Stimulated activated CD8-positive, alpha-beta memory T cell treated with anti-CD3 and anti-CD28 coated beads, Interleukin-7, amount 100 ng/mL, for 1 hour (primary cell): Measurements from ENCODE around the gene PCDHA13.
"Not testable (repeated sequence)": the region's sequence is repeated elsewhere in the genome, so short reads cannot be mapped to it uniquely, and the experiment has no call there.

ENCODE experiments used
- DNase-seq, 2 donors: peaks; one replicate each; pipeline ENCODE4 v3.0.0-alpha.2; 2020; ENCODE audit warnings: low read depth in 2 of 2

PCDHA13 gene, protein sequence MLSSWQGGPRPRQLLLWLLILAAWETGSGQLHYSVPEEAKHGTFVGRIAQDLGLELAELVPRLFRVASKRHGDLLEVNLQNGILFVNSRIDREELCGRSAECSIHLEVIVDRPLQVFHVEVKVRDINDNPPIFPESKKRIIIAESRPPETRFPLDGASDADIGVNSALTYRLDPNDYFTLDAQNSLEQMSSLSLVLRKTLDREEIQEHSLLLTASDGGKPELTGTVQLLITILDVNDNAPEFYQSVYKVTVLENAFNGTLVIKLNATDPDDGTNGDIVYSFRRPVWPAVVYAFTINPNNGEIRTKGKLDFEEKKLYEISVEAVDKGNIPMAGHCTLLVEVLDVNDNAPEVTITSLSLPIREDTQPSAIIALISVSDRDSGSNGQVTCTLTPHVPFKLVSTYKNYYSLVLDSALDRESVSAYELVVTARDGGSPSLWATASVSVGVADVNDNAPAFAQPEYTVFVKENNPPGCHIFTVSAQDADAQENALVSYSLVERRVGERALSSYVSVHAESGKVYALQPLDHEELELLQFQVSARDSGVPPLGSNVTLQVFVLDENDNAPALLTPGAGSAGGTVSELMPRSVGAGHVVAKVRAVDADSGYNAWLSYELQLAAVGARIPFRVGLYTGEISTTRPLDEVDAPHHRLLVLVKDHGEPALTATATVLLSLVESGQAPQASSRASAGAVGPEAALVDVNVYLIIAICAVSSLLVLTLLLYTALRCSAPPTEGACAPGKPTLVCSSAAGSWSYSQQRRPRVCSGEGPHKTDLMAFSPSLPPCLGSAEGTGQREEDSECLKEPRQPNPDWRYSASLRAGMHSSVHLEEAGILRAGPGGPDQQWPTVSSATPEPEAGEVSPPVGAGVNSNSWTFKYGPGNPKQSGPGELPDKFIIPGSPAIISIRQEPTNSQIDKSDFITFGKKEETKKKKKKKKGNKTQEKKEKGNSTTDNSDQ

DNA sequence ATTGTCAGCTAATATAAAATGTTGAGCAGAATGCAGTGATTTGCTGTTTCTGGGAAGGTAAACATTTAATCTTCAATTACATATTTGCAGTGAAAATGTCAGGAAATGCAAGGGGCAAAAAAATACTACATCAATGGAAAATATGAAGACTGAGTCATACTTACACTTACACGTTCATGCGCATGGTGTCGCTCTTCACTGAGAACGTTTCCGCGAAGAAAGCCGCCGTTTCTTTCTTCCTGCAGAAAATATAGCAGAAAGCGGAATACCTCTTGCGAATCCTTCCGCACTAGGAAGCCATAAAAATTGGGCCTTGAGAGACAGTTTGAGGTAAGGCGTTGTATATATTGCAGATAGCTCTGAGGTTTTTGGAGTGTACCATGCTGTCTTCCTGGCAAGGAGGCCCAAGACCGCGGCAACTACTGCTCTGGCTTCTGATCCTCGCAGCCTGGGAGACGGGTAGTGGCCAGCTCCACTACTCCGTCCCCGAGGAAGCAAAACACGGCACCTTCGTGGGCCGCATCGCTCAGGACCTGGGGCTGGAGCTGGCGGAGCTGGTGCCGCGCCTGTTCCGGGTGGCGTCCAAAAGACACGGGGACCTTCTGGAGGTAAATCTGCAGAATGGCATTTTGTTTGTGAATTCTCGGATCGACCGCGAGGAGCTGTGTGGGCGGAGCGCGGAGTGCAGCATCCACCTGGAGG lies at the start of gene PCDHA13:
Gene PCDHA13, plus strand, starts transcription at position 236 of the 702 bp plus-strand sequence. Its CDS starts 145 bp downstream, at position 381.
- DNase-seq = no peak

DNA sequence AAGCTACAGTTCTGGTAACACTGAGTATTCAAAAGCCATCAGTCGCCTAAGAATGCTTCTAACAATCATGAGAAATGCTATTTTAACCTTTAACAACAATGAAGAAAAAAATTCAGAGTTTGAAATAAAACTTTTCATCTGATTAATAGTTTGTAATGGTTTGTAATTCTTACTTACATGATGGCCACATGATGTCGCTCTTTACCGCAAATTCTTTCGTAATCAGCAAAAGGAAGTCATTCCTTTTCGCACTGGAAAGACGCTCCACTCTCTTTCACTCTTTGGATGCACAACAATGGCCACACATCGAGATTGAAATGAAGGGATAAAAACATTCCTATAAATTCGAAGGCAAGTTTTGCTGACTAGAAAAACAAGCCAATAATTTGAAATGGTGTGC lies 47.9 kb upstream of the PCDHA13 start, which contains the start of gene PCDHA7:
Gene PCDHA7, plus strand, starts transcription at position 277 of the 400 bp plus-strand sequence. Its CDS starts 115 bp downstream, at position 392.
- DNase-seq = no peak

DNA sequence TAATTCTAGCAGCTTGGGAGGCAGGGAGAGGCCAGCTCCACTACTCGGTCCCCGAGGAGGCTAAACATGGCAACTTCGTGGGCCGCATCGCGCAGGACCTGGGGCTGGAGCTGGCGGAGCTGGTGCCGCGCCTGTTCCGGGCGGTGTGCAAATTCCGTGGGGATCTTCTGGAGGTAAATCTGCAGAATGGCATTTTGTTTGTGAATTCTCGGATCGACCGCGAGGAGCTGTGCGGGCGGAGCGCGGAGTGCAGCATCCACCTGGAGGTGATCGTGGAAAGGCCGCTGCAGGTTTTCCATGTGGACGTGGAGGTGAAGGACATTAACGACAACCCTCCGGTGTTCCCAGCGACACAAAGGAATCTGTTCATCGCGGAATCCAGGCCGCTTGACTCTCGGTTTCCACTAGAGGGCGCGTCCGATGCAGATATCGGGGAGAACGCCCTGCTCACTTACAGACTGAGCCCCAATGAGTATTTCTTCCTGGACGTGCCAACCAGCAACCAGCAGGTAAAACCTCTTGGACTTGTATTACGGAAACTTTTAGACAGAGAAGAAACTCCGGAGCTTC lies 47.4 kb upstream of the PCDHA13 start:
- DNase-seq = not testable (repeated sequence)

DNA sequence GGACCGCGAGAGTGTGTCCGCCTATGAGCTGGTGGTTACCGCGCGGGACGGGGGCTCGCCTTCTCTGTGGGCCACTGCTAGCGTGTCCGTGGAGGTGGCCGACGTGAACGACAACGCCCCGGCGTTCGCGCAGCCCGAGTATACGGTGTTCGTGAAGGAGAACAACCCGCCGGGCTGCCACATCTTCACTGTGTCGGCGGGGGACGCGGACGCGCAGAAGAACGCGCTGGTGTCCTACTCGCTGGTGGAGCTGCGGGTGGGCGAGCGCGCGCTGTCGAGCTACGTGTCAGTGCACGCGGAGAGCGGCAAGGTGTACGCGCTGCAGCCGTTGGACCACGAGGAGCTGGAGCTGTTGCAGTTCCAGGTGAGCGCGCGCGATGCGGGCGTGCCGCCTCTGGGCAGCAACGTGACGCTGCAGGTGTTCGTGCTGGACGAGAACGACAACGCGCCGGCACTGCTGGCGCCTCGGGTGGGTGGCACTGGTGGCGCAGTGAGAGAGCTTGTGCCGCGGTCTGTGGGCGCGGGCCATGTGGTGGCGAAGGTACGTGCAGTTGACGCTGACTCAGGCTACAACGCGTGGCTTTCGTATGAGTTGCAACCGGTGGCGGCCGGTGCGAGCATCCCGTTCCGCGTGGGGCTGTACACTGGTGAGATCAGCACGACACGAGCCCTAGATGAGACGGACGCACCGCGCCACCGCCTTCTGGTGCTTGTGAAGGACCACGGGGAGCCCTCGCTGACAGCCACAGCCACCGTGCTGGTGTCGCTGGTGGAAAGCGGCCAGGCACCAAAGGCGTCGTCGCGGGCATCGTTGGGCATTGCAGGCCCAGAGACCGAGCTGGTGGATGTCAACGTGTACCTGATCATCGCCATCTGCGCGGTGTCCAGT lies 46.1 kb upstream of the PCDHA13 start:
- DNase-seq = no peak

DNA sequence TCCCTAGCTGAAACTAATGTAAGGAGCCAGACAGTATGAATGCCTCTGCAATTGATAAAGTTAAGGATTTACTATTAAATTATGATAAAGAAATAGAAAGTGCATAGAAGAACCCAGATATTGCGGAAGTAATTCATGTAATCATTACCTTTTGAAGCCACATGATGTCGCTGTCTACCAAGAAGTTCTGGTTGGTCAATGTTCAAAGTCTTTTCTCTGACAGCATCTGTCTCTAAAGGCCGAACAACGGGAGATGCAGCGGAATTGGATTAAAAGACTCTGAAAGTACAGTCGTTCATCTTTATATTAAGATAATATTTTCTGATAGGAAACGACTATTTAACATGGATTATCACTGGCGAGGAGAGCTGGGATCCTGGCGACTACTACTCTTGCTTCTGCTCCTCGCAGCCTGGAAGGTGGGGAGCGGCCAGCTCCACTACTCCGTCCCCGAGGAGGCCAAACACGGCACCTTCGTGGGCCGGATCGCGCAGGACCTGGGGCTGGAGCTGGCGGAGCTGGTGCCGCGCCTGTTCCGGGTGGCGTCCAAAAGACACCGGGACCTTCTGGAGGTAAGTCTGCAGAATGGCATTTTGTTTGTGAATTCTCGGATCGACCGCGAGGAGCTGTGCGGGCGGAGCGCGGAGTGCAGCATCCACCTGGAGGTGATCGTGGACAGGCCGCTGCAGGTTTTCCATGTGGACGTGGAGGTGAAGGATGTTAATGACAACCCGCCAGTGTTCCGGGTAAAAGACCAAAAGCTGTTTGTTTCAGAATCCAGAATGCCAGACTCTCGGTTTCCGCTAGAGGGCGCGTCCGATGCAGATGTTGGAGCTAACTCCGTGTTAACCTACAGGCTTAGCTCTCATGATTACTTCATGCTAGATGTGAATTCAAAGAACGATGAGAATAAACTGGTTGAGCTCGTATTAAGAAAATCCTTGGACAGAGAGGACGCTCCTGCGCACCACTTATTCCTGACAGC lies 40.7 kb upstream of the PCDHA13 start, which contains the start of gene PCDHA8:
Gene PCDHA8, plus strand, starts transcription at position 210 of the 985 bp plus-strand sequence. Its CDS starts 135 bp downstream, at position 345.
- no peak for DNase-seq

DNA sequence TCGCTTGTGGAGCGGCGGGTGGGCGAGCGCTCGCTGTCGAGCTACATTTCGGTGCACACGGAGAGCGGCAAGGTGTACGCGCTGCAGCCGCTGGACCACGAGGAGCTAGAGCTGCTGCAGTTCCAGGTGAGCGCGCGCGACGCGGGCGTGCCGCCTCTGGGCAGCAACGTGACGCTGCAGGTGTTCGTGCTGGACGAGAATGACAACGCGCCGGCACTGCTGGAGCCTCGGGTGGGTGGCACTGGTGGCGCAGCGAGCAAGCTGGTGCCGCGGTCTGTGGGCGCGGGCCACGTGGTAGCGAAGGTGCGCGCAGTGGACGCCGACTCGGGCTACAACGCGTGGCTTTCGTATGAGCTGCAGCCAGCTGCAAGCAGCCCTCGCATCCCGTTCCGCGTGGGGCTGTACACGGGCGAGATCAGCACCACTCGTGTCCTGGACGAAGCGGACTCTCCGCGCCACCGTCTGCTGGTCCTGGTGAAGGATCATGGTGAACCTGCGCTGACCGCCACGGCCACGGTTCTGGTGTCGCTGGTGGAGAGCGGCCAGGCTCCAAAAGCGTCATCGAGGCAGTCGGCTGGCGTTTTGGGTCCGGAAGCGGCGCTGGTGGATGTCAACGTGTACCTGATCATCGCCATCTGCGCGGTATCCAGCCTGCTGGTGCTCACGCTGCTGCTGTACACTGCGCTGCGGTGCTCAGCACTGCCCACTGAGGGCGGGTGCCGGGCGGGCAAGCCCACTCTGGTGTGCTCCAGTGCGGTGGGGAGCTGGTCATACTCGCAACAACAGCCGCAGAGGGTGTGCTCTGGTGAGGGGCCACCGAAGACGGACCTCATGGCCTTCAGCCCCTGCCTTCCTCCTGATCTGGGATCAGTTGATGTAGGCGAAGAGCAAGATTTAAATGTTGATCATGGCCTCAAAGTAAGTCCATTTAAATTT lies 38.9 kb upstream of the PCDHA13 start:
- DNase-seq = no peak

DNA sequence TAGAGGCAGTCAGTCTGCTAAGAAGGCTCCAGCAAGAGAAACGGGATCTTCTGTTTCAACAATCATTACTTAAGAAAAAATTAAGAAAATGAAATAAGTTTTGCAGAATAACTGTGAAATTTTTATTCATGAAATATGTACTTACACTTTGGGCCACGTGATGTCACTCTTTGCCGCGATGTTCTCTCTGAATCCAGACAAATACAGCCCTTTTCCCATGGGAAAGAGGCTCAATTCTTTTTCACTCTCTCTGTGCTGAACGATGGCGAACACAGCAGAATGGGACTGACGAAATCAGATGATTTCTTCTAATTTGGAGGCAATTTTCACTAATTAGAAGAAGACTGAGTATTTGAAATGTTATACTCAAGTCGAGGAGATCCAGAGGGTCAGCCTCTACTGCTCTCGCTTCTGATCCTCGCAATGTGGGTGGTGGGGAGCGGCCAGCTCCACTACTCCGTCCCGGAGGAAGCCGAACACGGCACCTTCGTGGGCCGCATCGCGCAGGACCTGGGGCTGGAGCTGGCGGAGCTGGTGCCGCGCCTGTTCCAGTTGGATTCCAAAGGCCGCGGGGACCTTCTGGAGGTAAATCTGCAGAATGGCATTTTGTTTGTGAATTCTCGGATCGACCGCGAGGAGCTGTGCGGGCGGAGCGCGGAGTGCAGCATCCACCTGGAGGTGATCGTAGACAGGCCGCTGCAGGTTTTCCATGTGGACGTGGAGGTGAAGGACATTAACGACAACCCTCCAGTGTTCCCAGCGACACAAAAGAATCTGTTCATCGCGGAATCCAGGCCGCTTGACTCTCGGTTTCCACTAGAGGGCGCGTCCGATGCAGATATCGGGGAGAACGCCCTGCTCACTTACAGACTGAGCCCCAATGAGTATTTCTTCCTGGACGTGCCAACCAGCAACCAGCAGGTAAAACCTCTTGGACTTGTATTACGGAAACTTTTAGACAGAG lies 33.5 kb upstream of the PCDHA13 start, which contains the start of gene PCDHA9:
Gene PCDHA9, plus strand, starts transcription at position 244 of the 964 bp plus-strand sequence. Its CDS starts 114 bp downstream, at position 358.
- not testable (repeated sequence) for DNase-seq

DNA sequence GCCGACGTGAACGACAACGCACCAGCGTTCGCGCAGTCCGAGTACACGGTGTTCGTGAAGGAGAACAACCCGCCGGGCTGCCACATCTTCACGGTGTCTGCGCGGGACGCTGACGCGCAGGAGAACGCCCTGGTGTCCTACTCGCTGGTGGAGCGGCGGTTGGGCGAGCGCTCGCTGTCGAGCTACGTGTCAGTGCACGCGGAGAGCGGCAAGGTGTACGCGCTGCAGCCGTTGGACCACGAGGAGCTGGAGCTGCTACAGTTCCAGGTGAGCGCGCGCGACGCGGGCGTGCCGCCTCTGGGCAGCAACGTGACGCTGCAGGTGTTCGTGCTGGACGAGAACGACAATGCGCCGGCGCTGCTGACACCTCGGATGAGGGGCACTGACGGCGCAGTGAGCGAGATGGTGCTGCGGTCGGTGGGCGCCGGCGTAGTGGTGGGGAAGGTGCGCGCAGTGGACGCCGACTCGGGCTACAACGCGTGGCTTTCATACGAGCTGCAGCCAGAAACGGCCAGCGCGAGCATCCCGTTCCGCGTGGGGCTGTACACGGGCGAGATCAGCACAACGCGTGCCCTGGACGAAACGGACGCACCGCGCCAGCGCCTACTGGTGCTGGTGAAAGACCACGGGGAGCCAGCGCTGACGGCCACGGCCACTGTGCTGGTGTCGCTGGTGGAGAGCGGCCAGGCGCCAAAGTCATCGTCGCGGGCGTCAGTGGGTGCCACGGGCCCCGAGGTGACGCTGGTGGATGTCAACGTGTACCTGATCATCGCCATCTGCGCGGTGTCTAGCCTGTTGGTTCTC lies 31.9 kb upstream of the PCDHA13 start:
- not testable (repeated sequence) for DNase-seq

DNA sequence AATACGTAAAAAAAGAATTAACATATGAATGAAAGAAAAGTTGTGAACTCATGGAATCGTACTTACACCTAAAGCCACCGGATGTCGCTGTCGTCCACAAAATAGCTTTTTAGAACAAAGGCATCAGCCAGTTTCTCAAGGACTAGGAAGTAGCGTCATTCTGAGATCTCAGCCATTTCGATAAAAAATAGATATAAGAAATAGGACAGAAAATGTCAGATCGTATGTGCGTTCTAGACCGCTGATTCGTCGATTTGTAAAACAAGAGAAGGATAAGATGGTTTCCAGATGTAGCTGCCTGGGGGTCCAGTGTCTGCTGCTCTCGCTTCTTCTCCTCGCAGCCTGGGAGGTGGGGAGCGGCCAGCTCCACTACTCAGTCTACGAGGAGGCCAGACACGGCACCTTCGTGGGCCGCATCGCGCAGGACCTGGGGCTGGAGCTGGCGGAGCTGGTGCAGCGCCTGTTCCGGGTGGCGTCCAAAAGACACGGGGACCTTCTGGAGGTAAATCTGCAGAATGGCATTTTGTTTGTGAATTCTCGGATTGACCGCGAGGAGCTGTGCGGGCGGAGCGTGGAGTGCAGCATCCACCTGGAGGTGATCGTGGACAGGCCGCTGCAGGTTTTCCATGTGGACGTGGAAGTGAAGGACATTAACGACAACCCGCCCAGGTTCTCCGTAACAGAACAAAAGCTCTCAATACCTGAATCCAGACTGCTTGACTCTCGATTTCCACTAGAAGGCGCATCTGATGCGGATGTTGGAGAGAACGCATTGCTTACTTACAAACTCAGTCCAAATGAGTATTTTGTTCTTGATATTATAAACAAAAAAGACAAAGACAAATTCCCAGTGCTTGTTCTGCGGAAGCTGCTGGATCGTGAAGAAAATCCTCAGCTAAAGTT lies 25.9 kb upstream of the PCDHA13 start, which contains the start of gene PCDHA10:
Gene PCDHA10, plus strand, starts transcription at position 126 of the 903 bp plus-strand sequence. Its CDS starts 152 bp downstream, at position 278.
- no peak for DNase-seq

DNA sequence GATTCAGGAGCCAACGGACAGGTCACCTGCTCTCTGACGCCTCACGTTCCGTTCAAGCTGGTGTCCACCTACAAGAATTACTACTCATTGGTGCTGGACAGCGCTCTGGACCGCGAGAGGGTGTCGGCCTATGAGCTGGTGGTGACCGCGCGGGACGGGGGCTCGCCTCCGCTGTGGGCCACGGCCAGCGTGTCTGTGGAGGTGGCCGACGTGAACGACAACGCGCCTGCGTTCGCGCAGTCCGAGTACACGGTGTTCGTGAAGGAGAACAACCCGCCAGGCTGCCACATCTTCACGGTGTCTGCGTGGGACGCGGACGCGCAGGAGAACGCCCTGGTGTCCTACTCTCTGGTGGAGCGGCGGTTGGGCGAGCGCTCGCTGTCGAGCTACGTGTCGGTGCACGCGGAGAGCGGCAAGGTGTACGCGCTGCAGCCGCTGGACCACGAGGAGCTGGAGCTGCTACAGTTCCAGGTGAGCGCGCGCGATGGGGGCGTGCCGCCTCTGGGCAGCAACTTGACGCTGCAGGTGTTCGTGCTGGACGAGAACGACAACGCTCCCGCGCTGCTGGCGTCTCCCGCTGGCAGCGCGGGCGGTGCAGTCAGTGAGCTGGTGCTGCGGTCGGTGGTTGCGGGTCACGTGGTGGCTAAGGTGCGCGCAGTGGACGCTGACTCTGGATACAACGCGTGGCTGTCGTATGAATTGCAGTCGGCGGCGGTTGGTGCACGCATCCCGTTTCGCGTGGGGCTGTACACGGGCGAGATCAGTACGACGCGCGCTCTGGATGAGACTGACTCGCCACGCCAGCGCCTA lies 24.5 kb upstream of the PCDHA13 start:
- no peak for DNase-seq

DNA sequence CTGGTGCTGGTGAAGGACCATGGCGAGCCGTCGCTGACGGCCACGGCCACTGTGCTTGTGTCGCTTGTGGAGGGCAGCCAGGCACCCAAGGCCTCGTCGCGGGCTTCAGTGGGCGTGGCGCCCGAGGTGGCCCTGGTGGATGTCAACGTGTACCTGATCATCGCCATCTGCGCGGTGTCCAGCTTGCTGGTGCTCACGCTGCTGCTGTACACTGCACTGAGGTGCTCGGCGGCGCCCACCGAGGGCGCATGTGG lies 24.0 kb upstream of the PCDHA13 start:
- no peak for DNase-seq

DNA sequence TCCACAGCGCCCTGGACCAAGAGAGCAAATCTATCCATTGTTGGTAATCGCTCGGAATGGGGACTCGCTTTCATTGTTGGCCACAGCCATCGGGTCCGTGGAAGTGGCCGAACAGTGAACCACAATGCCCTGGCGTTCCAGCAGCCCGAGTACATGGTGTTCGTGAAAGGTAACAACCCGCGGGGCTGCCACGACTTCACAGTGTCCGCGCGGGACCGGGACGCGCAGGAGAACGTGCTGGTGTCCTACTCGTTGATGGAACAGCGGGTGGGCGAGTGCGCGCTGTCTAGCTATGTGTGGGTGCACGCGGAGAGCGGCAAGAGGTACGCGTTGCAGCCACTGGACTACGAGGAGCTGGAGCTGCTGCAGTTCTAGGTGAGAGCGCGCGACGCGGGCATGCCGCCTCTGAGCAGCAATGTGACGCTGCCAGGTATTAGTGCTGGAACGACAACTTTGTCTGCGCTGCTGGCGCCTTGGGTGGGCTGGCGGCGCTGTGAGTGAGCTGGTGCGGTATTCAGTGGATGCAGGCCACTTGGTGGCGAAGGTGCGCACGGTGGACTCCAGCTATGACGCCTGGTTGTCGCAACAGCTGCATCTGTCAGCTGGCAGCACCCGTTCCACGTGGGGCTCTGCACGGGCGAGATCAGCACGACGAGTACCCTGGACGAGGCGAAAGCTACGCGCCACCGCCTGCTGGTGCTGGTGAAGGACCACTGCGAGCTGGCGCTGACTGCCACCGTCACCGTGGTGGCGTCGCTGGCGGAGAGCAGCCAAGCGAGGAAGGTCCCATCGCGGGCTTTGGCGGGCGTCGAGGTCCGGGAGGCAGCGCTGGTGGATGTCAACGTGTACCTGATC lies 19.3 kb upstream of the PCDHA13 start:
- DNase-seq = no peak
